Measurements from ENCODE around the gene GSN.

Gene GSN

GRCh38 chr9:121357011-121357410 is 89.0 kb downstream of the GSN start:
- peak; percentile 31 for DNase-seq

- no peak for DNase-seq
Observed at GRCh38 chr9:121358751-121359150, 90.8 kb downstream of the GSN start.

- DNase-seq: peak; percentile 39
Observed at GRCh38 chr9:121359351-121360294, 91.7 kb downstream of the GSN start.

GRCh38 chr9:121360601-121361374 is 92.8 kb downstream of the GSN start:
- DNase-seq: no peak

GRCh38 chr9:121362813-121363621 is 95.1 kb downstream of the GSN start:
- DNase-seq: no peak

GRCh38 chr9:121363622-121363961 is 95.6 kb downstream of the GSN start:
- no peak for DNase-seq

GRCh38 chr9:121364077-121364476 is 96.1 kb downstream of the GSN start:
- DNase-seq: no peak

- DNase-seq: no peak
Observed at GRCh38 chr9:121364886-121365285, 96.9 kb downstream of the GSN start.

GRCh38 chr9:121365564-121365963 is 97.6 kb downstream of the GSN start:
- no peak for DNase-seq

- DNase-seq: no peak
Observed at GRCh38 chr9:121366611-121367192, 98.7 kb downstream of the GSN start.

GRCh38 chr9:121367306-121368137 is 99.6 kb downstream of the GSN start:
- no peak for DNase-seq

- no peak for DNase-seq
Observed at GRCh38 chr9:121368138-121368522, 100.2 kb downstream of the GSN start.

- no peak for DNase-seq
Observed at GRCh38 chr9:121368745-121369144, 100.8 kb downstream of the GSN start.

GRCh38 chr9:121369595-121370265 is 101.8 kb downstream of the GSN start, which contains the start of gene STOM:
STOM (minus strand) TSS chr9:121370250; CDS start chr9:121370187, 63 bp downstream.
- peak; percentile 91 for DNase-seq

GRCh38 chr9:121371495-121372061 is 103.6 kb downstream of the GSN start:
- no peak for DNase-seq

- no peak for DNase-seq
Observed at GRCh38 chr9:121372239-121373010, 104.5 kb downstream of the GSN start.

GRCh38 chr9:121373011-121373729 is 105.2 kb downstream of the GSN start:
- DNase-seq: no peak

GRCh38 chr9:121376214-121376830 is 108.4 kb downstream of the GSN start:
- DNase-seq: no peak

- no peak for DNase-seq
Observed at GRCh38 chr9:121380846-121381245, 112.9 kb downstream of the GSN start.
